Upper lobe of left lung (tissue), 4 donors: Measurements from ENCODE around the gene SETD2.

Source experiments
- CTCF ChIP-seq, 6 experiments: fragments of 450-650 bp in 4 of 6; fragments of 200-600 bp in 2 of 6; sonication (generic) in 2 of 6; IDR thresholded peaks; one replicate each; pipeline ENCODE4 v1.5.1; 2016 to 2019; ENCODE audit warnings: antibody characterized with exemption in 6 of 6
- EP300 ChIP-seq, 4 donors: sonication (generic); formaldehyde crosslinking; IDR thresholded peaks; one replicate each; pipeline ENCODE4 v1.5.1; 2017; ENCODE audit warnings: antibody characterized with exemption in 4 of 4, control low read depth in 2 of 4
- POLR2A ChIP-seq, 4 donors: fragments of 450-650 bp; IDR thresholded peaks; one replicate each; pipeline ENCODE4 v1.5.1; 2016 to 2017; ENCODE audit warnings: antibody characterized with exemption in 4 of 4, mild to moderate bottlenecking in 2 of 4
- POLR2AphosphoS5 ChIP-seq, 2 donors: sonication (generic); formaldehyde crosslinking; IDR thresholded peaks; one replicate each; pipeline ENCODE4 v1.5.1; 2017; ENCODE audit warnings: antibody characterized with exemption in 2 of 2

- TF ChIP-seq CTCF (IDR thresholded peaks at IDR 0.05) (no peak), POLR2A (IDR thresholded peaks at IDR 0.05) (no peak), POLR2AphosphoS5 (IDR thresholded peaks at IDR 0.05) (no peak), EP300 (IDR thresholded peaks at IDR 0.05) (no peak)
Measured at GRCh38 chr3:47193871-47194859, 30.3 kb upstream of the SETD2 start.
